Measurements from ENCODE around the gene FLCN.

DNA sequence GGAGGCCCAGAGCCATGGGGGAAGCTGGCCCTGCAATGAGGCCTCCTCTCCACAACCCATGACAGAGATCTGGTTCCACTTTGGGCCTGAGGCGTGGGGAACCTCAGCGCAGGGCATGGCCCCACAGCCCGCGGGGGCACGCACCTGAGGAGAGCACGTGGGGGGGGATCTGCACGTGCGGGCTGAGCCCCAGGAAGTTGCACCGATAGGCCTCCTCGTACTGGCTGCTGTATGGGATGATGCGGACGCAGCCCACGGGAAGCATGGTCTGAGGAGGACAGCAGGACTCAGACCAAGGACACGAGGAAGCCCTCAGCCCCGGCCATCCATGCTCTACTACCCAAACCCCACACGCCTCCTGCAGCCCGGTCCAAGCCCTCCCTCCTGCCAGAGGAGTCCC lies 20.7 kb downstream of the FLCN start:
- TF ChIP-seq CTCF (conservative IDR thresholded peaks at IDR 0.05) (no peak), ZFX (IDR thresholded peaks at IDR 0.05) (no peak)
